Peyer's patch (tissue), 4 donors: ENCODE measurements around the gene MIOX. TPM values are rescaled to one million over a fixed set of nuclear protein-coding genes. Genes with fewer than 3 reads are reported as not detected.

Experiments used
- DNase-seq, 3 donors: peaks; one replicate each; pipeline ENCODE4 v3.0.0-alpha.2; 2017 to 2019
- H3K27ac ChIP-seq, 4 donors: fragments of 200-600 bp; sonication (generic); one replicate each; pipeline ENCODE4 v1.5.1; 2016 to 2019
- H3K27me3 ChIP-seq, 2 donors: fragments of 200-600 bp; sonication (generic); one replicate each; pipeline ENCODE4 v1.5.1; 2019
- H3K36me3 ChIP-seq, 3 donors: fragments of 200-600 bp; sonication (generic); one replicate each; pipeline ENCODE4 v1.5.1; 2016 to 2019
- H3K4me1 ChIP-seq, 4 donors: fragments of 200-600 bp; sonication (generic); one replicate each; pipeline ENCODE4 v1.5.1; 2016 to 2019
- H3K4me3 ChIP-seq, 4 donors: fragments of 200-600 bp; sonication (generic); 1 replicate in 3 of 4; 2 replicates in 1 of 4; pipeline ENCODE4 v1.5.1; 2016 to 2019; ENCODE audit warnings: mild to moderate bottlenecking in 1 of 4
- H3K9me3 ChIP-seq, 4 donors: fragments of 200-600 bp; sonication (generic); one replicate each; pipeline ENCODE4 v1.5.1; 2016 to 2019; ENCODE audit warnings: mild to moderate bottlenecking in 1 of 4
- POLR2A ChIP-seq, 2 donors: fragments of 450-650 bp; IDR thresholded peaks; one replicate each; pipeline ENCODE4 v1.5.1; 2017; ENCODE audit warnings: antibody characterized with exemption in 2 of 2, mild to moderate bottlenecking in 2 of 2, moderate library complexity in 2 of 2
- total RNA-seq, 4 donors: library from RNA; depleted of rRNA; stranded (reverse); fragments of >200 nt; gene quantifications; one replicate each; pipeline ENCODE4 v1.1.0, GENCODE V29; 2016
- TF ChIP-seq, protein P1 (sequence below), 6 experiments: fragments of 450-650 bp in 4 of 6; fragments of 200-600 bp in 2 of 6; sonication (generic) in 1 of 6; IDR thresholded peaks; one replicate each; pipeline ENCODE4 v1.5.1; 2017 to 2019; ENCODE audit warnings: antibody characterized with exemption in 6 of 6, mild to moderate bottlenecking in 3 of 6, moderate library complexity in 1 of 6

Gene MIOX
- total RNA-seq, 4 donors from 2014 or later: not detected

DNA sequence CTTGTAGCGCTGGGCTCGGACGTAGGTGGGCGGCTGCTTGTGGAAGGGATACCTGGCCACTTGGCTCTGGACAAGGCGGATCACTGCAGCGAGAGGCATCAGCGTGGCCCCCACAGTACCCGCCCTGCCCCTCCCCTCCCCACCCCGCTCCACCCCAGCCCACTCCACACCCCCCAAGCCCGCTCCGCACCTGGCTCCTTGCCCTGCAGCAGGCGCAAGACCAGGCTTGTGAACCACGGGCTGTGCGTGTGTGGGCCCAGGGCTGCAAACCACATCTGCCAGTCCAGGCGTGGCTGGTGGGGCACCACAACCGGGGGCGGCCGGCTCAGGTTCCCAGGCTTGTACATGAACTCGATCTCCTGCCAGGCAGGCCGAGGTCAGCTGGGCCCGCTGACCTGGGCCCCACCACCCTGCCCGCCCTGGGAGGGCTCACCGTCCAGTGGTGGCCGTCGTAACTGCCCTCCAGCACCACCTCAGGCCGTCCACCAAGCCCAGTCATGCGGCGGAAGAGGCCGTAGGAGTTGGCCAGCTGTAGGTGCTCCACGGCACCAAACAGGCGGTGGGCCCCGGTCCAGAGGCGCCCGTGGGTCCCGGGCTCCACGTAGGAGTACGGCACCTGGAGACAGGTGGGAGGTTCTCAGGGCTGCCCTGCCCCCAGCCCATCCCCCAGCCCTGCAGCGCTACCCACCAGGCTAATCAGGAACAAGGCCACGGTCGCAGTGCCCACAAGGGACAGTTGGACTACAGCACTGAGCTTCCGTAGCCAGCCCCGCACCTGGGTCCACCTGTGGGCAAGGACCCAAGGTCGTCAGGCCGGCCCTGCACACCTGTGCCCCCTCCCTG is 17.9 kb downstream of the MIOX start:
- TF ChIP-seq, protein P1, sequence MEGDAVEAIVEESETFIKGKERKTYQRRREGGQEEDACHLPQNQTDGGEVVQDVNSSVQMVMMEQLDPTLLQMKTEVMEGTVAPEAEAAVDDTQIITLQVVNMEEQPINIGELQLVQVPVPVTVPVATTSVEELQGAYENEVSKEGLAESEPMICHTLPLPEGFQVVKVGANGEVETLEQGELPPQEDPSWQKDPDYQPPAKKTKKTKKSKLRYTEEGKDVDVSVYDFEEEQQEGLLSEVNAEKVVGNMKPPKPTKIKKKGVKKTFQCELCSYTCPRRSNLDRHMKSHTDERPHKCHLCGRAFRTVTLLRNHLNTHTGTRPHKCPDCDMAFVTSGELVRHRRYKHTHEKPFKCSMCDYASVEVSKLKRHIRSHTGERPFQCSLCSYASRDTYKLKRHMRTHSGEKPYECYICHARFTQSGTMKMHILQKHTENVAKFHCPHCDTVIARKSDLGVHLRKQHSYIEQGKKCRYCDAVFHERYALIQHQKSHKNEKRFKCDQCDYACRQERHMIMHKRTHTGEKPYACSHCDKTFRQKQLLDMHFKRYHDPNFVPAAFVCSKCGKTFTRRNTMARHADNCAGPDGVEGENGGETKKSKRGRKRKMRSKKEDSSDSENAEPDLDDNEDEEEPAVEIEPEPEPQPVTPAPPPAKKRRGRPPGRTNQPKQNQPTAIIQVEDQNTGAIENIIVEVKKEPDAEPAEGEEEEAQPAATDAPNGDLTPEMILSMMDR (IDR thresholded peaks at IDR 0.05): no peak
- no peak for TF ChIP-seq POLR2A (IDR thresholded peaks at IDR 0.05)
- no peak for DNase-seq
- peaks cover 0 to 35% (median 8%) of the 10 kb centered on the region in 4 donors for H3K4me1 ChIP-seq
- H3K27ac ChIP-seq: no peak overlapping the region
- H3K9me3 ChIP-seq: no peaks in the 10 kb centered on the region
- H3K27me3 ChIP-seq: no peaks in the 10 kb centered on the region
- no peak overlapping the region for H3K4me3 ChIP-seq
- peaks cover 0 to 40% (median 0%) of the 10 kb centered on the region in 3 donors for H3K36me3 ChIP-seq

DNA sequence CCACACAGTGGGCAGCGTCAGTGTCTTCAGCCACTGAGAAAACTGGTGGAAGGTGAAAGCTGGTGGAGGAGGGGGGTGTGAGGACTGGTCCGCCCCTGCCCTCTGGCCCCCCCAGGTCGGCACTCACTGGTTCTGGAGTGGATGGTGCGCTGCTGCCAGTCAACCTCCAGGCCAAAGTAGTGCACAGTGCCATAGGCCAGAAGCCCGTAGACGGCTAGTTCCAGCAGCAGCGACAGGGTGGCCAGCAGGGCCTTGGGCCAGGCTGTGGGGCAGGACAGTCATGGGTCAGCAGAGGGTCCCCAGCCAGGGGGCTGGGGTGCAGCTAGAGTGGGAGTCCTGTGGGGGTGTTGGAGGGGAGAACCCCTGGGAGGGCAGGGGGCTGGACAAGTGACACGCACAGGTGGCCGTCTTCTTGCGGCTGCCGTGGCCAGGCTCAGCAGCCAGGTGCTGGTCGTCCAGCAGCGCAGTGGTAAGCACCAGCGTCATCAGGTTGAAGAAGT is 18.7 kb downstream of the MIOX start:
- TF ChIP-seq, protein P1 (IDR thresholded peaks at IDR 0.05): no peak
- no peak for TF ChIP-seq POLR2A (IDR thresholded peaks at IDR 0.05)
- DNase-seq: no peak

DNA sequence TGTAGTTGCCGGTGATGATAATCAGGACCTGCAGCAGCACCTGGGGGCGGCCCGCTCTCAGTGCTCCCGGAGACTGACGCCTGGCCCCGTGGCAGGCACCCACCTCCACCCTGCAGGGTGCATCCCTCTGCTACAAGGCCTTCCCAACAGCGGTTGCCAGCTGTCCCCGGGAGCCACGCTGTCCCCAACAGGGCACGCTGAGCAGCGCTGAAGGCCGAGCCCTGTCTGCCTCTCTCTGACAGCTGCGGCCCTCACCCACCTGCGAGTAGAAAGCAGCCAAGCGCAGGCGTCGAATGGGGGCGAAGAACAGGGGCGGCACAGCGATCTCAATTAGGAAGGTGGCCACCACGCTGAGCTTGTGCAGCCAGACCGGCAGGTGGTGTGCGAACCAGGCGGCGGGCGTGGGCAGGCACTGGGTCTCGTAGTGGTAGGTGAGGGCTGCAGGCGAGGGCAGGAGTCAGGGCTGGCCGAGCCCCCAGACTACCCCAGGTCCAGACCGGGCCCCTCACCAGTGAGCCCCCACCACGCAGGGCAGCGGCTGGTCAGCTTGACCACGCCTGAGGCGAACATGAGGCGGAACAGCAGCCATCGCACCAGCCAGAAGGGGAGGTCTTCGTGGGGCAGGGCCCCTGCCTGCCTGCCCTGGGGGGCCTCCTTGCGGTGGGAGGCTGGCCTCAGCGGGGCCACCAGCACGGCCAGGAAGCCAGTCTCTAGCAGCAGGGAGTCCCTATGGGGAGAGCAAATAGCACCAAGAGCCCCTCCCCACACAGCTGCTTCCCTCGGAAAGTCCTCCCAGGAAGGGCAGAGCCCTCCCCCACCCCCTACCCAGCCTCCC is 19.3 kb downstream of the MIOX start:
- peaks cover 0 to 44% (median 0%) of the 10 kb centered on the region in 3 donors for H3K36me3 ChIP-seq
- peak overlapping the region in 3 of 4 donors; percentile 81 to 100 (median 99) for H3K4me3 ChIP-seq
- H3K27me3 ChIP-seq: no peaks in the 10 kb centered on the region
- DNase-seq: no peak
- peak overlapping the region in 2 of 4 donors; percentile 93 to 98 for H3K27ac ChIP-seq
- TF ChIP-seq POLR2A (IDR thresholded peaks at IDR 0.05): no peak
- TF ChIP-seq, protein P1 (IDR thresholded peaks at IDR 0.05): no peak
- H3K9me3 ChIP-seq: no peaks in the 10 kb centered on the region
- peaks cover 0 to 35% (median 8%) of the 10 kb centered on the region in 4 donors for H3K4me1 ChIP-seq

More for the DNA sequence above, 18.7 kb downstream of the MIOX start:
- H3K27me3 ChIP-seq: no peaks in the 10 kb centered on the region
- no peak overlapping the region for H3K4me3 ChIP-seq
- H3K36me3 ChIP-seq: peaks cover 0 to 40% (median 0%) of the 10 kb centered on the region in 3 donors
- H3K9me3 ChIP-seq: no peaks in the 10 kb centered on the region
- H3K27ac ChIP-seq: no peak overlapping the region
- H3K4me1 ChIP-seq: peaks cover 0 to 35% (median 8%) of the 10 kb centered on the region in 4 donors

DNA sequence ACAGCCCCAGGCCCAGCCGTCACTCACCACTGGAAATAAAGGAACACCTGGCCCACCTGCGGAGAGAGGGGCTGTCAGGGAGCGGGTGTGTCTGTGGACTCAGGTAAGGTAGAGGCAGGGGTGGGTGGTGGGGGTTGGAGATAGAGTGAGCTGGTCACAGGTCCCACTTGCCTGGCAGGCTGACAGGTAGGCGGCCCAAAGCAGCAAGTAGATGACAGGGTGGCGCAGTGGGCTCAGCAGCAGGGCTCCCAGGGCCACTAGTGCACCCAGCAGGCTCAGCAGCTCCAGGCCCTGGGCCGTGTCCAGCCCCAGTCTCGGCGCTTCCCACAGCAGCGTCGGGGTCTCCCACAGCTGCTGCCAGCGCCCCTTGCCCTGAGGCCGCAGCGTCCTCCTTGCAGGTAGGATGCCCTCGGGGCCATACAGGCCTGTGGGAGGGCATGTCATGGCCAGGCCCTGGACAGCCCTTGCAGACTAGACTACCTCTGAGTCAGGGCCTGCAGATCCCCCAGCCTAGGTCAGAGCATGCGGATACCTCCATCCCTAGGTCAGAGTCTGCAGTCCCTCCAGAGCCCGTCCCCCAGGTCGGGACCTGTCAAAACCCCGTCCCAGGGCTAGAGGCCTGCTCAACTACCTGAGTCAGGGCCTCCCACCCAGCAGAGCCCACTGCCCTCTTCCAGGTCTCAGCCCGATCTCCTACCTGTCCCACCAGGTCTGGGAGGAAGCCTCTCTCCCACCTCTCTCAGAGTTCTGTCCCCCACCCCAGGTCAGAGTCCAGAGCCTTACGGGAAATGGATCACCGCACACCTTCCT is 20.2 kb downstream of the MIOX start:
- Histone ChIP-seq H3K4me3 (peak overlapping the region; percentile 67 to 100 (median 90)), H3K36me3 (peaks cover 0 to 44% (median 0%) of the 10 kb centered on the region in 3 donors), H3K27me3 (no peaks in the 10 kb centered on the region), H3K27ac (peak overlapping the region; percentile 76 to 98 (median 93)), H3K9me3 (no peaks in the 10 kb centered on the region), H3K4me1 (peaks cover 0 to 35% (median 8%) of the 10 kb centered on the region in 4 donors)
- no peak for DNase-seq
- no peak for TF ChIP-seq POLR2A (IDR thresholded peaks at IDR 0.05)
- TF ChIP-seq, protein P1 (IDR thresholded peaks at IDR 0.05): no peak
